HFFc6 (cell line): ENCODE results near the gene SIPA1L3. TPM values are rescaled to one million over a fixed set of nuclear protein-coding genes. Genes with fewer than 3 reads are reported as not detected.

Source experiments
- DNase-seq: peaks from one replicate; pipeline ENCODE4 v3.0.0-alpha.2; 2018
- H3K27ac Mint-ChIP-seq: 2 replicates; pipeline ENCODE4 v1.8.0; 2020; ENCODE audit warnings: mild to moderate bottlenecking, mixed read lengths
- H3K27me3 Mint-ChIP-seq: 2 replicates; pipeline ENCODE4 v1.8.0; 2021; ENCODE audit warnings: mild to moderate bottlenecking, moderate library complexity, mixed read lengths; ENCODE audit not compliant: insufficient read depth
- H3K36me3 Mint-ChIP-seq: 2 replicates; pipeline ENCODE4 v1.8.0; 2021; ENCODE audit warnings: low read depth, mixed read lengths
- H3K4me1 Mint-ChIP-seq: 2 replicates; pipeline ENCODE4 v1.8.0; 2020; ENCODE audit warnings: low read depth, mixed read lengths
- H3K4me3 Mint-ChIP-seq: 2 replicates; pipeline ENCODE4 v1.8.0; 2020; ENCODE audit warnings: mild to moderate bottlenecking, moderate library complexity, mixed read lengths
- H3K9me3 Mint-ChIP-seq: 2 replicates; pipeline ENCODE4 v1.8.0; 2020; ENCODE audit warnings: mild to moderate bottlenecking, mixed read lengths
- CTCF ChIP-seq: fragments of 200-600 bp; sonication (generic); IDR thresholded peaks from 2 replicates; pipeline ENCODE4 v1.5.0; 2021; ENCODE audit warnings: antibody characterized with exemption, mild to moderate bottlenecking
- total RNA-seq, 6 experiments: library from RNA; stranded (reverse); fragmentation: NEBNext Ultra II Directional; extraction: Animal tissue kit (Norgen Biotek cat#: 25700); gene quantifications; 2 replicates in 1 of 6; 3 replicates in 5 of 6; pipeline ENCODE4 v1.2.3, GENCODE V29; 2021

The SIPA1L3 gene
- total RNA-seq, 6 experiments from 2014 or later, result 34.0 to 46.7 (median 41.8) TPM

- Mint-ChIP-seq H3K36me3 (peaks cover 48% of the 10 kb centered on the region), H3K27me3 (no peaks in the 10 kb centered on the region), H3K4me1 (peaks cover 43% of the 10 kb centered on the region), H3K4me3 (no peak overlapping the region), H3K27ac (no peak overlapping the region), H3K9me3 (peaks cover 6% of the 10 kb centered on the region)
- no peak for DNase-seq
- no peak for TF ChIP-seq CTCF
Observed at GRCh38 chr19:37970699-37971098, 63.7 kb downstream of the SIPA1L3 start.

- Mint-ChIP-seq H3K4me3 (no peak overlapping the region), H3K9me3 (peaks cover 6% of the 10 kb centered on the region), H3K4me1 (peaks cover 29% of the 10 kb centered on the region), H3K27me3 (no peaks in the 10 kb centered on the region), H3K27ac (no peak overlapping the region), H3K36me3 (peaks cover 41% of the 10 kb centered on the region)
- TF ChIP-seq CTCF, result no peak
- no peak for DNase-seq
Observed at GRCh38 chr19:37972803-37973202, 65.8 kb downstream of the SIPA1L3 start.

- H3K4me1 Mint-ChIP-seq, result peaks cover 31% of the 10 kb centered on the region
- no peak overlapping the region for H3K27ac Mint-ChIP-seq
- peaks cover 6% of the 10 kb centered on the region for H3K9me3 Mint-ChIP-seq
- DNase-seq, result no peak
- no peak overlapping the region for H3K4me3 Mint-ChIP-seq
- no peaks in the 10 kb centered on the region for H3K27me3 Mint-ChIP-seq
- TF ChIP-seq CTCF, result no peak
- H3K36me3 Mint-ChIP-seq, result peaks cover 38% of the 10 kb centered on the region
Observed at GRCh38 chr19:37973666-37974065, 66.7 kb downstream of the SIPA1L3 start.

- Mint-ChIP-seq H3K4me3 (no peak overlapping the region), H3K4me1 (peaks cover 36% of the 10 kb centered on the region), H3K9me3 (peaks cover 6% of the 10 kb centered on the region; the same call in 1 of the 2 replicates), H3K27me3 (no peaks in the 10 kb centered on the region; the same call in 1 of the 2 replicates), H3K27ac (peak overlapping the region; percentile 38; the same call in 1 of the 2 replicates), H3K36me3 (peaks cover 29% of the 10 kb centered on the region)
- no peak for DNase-seq
- TF ChIP-seq CTCF, result no peak
Observed at GRCh38 chr19:37975071-37975470, 68.1 kb downstream of the SIPA1L3 start.

GRCh38 chr19:37975596-37976515 is 68.8 kb downstream of the SIPA1L3 start:
- peaks cover 44% of the 10 kb centered on the region for H3K4me1 Mint-ChIP-seq

More at GRCh38 chr19:37975596-37976515, 68.8 kb downstream of the SIPA1L3 start:
- no peak for DNase-seq
- Mint-ChIP-seq H3K9me3 (peaks cover 6% of the 10 kb centered on the region; the same call in 1 of the 2 replicates), H3K36me3 (peaks cover 26% of the 10 kb centered on the region), H3K27ac (peak overlapping the region; percentile 7; the same call in 1 of the 2 replicates), H3K4me3 (no peak overlapping the region), H3K27me3 (no peaks in the 10 kb centered on the region; the same call in 1 of the 2 replicates)
- TF ChIP-seq CTCF, result no peak
